IMR-90 (cell line): ENCODE data around the gene LRRC75A. TPM values are rescaled to one million over a fixed set of nuclear protein-coding genes. Genes with fewer than 3 reads are reported as not detected.

Experiments used
- ATAC-seq: fragments of 200-7000 bp; cut with Tn5 transposase; 2 replicates; pipeline ENCODE4 v1.9.1; 2020; ENCODE audit warnings: low read depth, mild to moderate bottlenecking, moderate library complexity
- BruUV-seq: library from RNA; stranded (reverse); fragments of 400-500 nt; replicated peaks from 2 replicates; lab custom pipeline; 2021; lab: Mats Ljungman, UMichigan
- CTCF ChIA-PET: fragments of 300-600 bp; formaldehyde crosslinking; extraction: SDS; loops from one replicate; lab custom pipeline; 2021; ENCODE audit warnings: antibody characterized with exemption; lab: Yijun Ruan, JAX
- POLR2A ChIA-PET: fragments of 300-600 bp; sonication (Branson Sonifier 250); formaldehyde crosslinking; loops from one replicate; lab custom pipeline; 2022; ENCODE audit warnings: antibody characterized with exemption; ENCODE audit not compliant: unreplicated experiment; lab: Charles Lee
- DNase-seq: peaks from one replicate; pipeline ENCODE4 v3.0.0; 2013
- H2AFZ ChIP-seq: replicated peaks from 2 replicates; pipeline ENCODE3; 2013; ENCODE audit warnings: low read length, mild to moderate bottlenecking; ENCODE audit not compliant: poor library complexity
- H2AK5ac ChIP-seq: 2 replicates; pipeline ENCODE4 v1.6.1; 2013; ENCODE audit warnings: low read depth, low read length, inconsistent platforms
- H2AK9ac ChIP-seq: replicated peaks from 2 replicates; pipeline ENCODE3; 2013; ENCODE audit warnings: mild to moderate bottlenecking, low read depth, low read length, moderate library complexity; ENCODE audit not compliant: poor library complexity
- H2BK120ac ChIP-seq: 2 replicates; pipeline ENCODE4 v1.6.1; 2013; ENCODE audit warnings: low read depth, low read length, inconsistent platforms
- H2BK15ac ChIP-seq: 3 replicates; pipeline ENCODE4 v1.6.1; 2013; ENCODE audit warnings: low read depth, low read length, inconsistent platforms
- H2BK20ac ChIP-seq: 2 replicates; pipeline ENCODE4 v1.6.1; 2013; ENCODE audit warnings: low read depth, mild to moderate bottlenecking, inconsistent platforms, low read length, moderate library complexity
- H2BK5ac ChIP-seq: 2 replicates; pipeline ENCODE4 v1.6.1; 2013; ENCODE audit warnings: mild to moderate bottlenecking, low read depth, low read length, inconsistent platforms; ENCODE audit not compliant: poor library complexity, severe bottlenecking
- H3K14ac ChIP-seq: replicated peaks from 2 replicates; pipeline ENCODE4 v1.6.1; 2013; ENCODE audit warnings: low read depth, low read length, inconsistent platforms
- H3K18ac ChIP-seq: 2 replicates; pipeline ENCODE4 v1.6.1; 2013; ENCODE audit warnings: low read depth, low read length, control low read depth
- H3K23ac ChIP-seq: 2 replicates; pipeline ENCODE4 v1.6.1; 2013; ENCODE audit warnings: low read depth, low read length, inconsistent platforms
- H3K27ac ChIP-seq: 2 replicates; pipeline ENCODE4 v1.5.1; 2013; ENCODE audit warnings: mild to moderate bottlenecking, control low read depth, low read length; ENCODE audit not compliant: insufficient read depth
- H3K27me3 ChIP-seq: 2 replicates; pipeline ENCODE4 v1.6.1; 2013; ENCODE audit warnings: low read length; ENCODE audit not compliant: control insufficient read depth, insufficient read depth
- H3K36me3 ChIP-seq: 2 replicates; pipeline ENCODE4 v1.6.1; 2013; ENCODE audit warnings: low read length, mixed read lengths; ENCODE audit not compliant: control insufficient read depth, insufficient read depth
- H3K4ac ChIP-seq: 2 replicates; pipeline ENCODE4 v1.6.1; 2013; ENCODE audit warnings: low read depth, low read length, inconsistent platforms
- H3K4me1 ChIP-seq: 2 replicates; pipeline ENCODE4 v1.6.1; 2013; ENCODE audit warnings: low read length, mixed read lengths; ENCODE audit not compliant: control insufficient read depth, insufficient read depth
- H3K4me2 ChIP-seq: 2 replicates; pipeline ENCODE4 v1.6.1; 2013; ENCODE audit warnings: low read depth, mild to moderate bottlenecking, control low read depth, low read length, moderate library complexity
- H3K4me3 ChIP-seq: 2 replicates; pipeline ENCODE4 v1.5.1; 2013; ENCODE audit warnings: low read depth, mild to moderate bottlenecking, control low read depth, low read length, moderate library complexity; ENCODE audit not compliant: insufficient read depth
- H3K56ac ChIP-seq: 2 replicates; pipeline ENCODE4 v1.6.1; 2013; ENCODE audit warnings: low read length, inconsistent platforms; ENCODE audit not compliant: insufficient read depth; ENCODE audit errors: extremely low read depth
- H3K79me1 ChIP-seq, 2 experiments: 2 replicates each; pipeline ENCODE4 v1.6.1; 2013; ENCODE audit warnings: low read length in 2 of 2, inconsistent platforms in 1 of 2, low read depth in 1 of 2
- H3K9ac ChIP-seq: 2 replicates; pipeline ENCODE4 v1.6.1; 2013; ENCODE audit warnings: low read depth, low read length, control low read depth
- H3K9me1 ChIP-seq: 2 replicates; pipeline ENCODE4 v1.6.1; 2013; ENCODE audit warnings: low read length, inconsistent platforms; ENCODE audit not compliant: insufficient read depth
- H3K9me3 ChIP-seq: 2 replicates; pipeline ENCODE4 v1.6.1; 2013; ENCODE audit warnings: low read length; ENCODE audit not compliant: control insufficient read depth, insufficient read depth
- H4K20me1 ChIP-seq: 2 replicates; pipeline ENCODE4 v1.6.1; 2013; ENCODE audit warnings: low read length, inconsistent platforms; ENCODE audit not compliant: insufficient read depth
- H4K5ac ChIP-seq: 2 replicates; pipeline ENCODE4 v1.6.1; 2013; ENCODE audit warnings: mild to moderate bottlenecking, low read depth, low read length, control low read depth
- H4K8ac ChIP-seq, 2 experiments: 2 replicates each; pipeline ENCODE4 v1.6.1; 2013; ENCODE audit warnings: low read depth in 2 of 2, low read length in 2 of 2, control low read depth in 1 of 2, inconsistent platforms in 1 of 2
- H4K91ac ChIP-seq: 2 replicates; pipeline ENCODE4 v1.6.1; 2013; ENCODE audit warnings: low read depth, low read length, inconsistent platforms; ENCODE audit not compliant: insufficient read depth
- BHLHE40 ChIP-seq: fragments of 150-350 bp; IDR thresholded peaks from 2 replicates; pipeline ENCODE4 v1.6.1; 2016; ENCODE audit warnings: mild to moderate bottlenecking, low read depth, low read length
- FOS ChIP-seq: fragments of 150-350 bp; IDR thresholded peaks from 2 replicates; pipeline ENCODE4 v1.6.1; 2016; ENCODE audit warnings: low read depth, low read length
- MAFK ChIP-seq: IDR thresholded peaks from 2 replicates; pipeline ENCODE4 v1.6.1; 2012; ENCODE audit warnings: low read depth, low read length, improper control_type of control experiment
- MXI1 ChIP-seq: IDR thresholded peaks from 2 replicates; pipeline ENCODE4 v1.6.1; 2012; ENCODE audit warnings: low read depth, mild to moderate bottlenecking, low read length, moderate library complexity, borderline replicate concordance
- NFE2L2 ChIP-seq: fragments of 150-350 bp; IDR thresholded peaks from 2 replicates; pipeline ENCODE4 v1.6.1; 2016; ENCODE audit warnings: low read depth, mild to moderate bottlenecking, low read length
- RFX5 ChIP-seq: IDR thresholded peaks from 2 replicates; pipeline ENCODE4 v1.8.0; 2012; ENCODE audit warnings: low read depth, mild to moderate bottlenecking, low read length, moderate library complexity
- USF2 ChIP-seq: fragments of 150-350 bp; IDR thresholded peaks from 2 replicates; pipeline ENCODE4 v1.6.1; 2017; ENCODE audit warnings: mild to moderate bottlenecking, antibody characterized with exemption, low read length, low read depth
- WGBS, 2 experiments: methylation state at CpG; one replicate each; pipeline versions ENCODE4 v1.1.5 to v1.1.7; 2013; ENCODE audit warnings: missing lambda C conversion rate in 2 of 2; ENCODE audit not compliant: insufficient read length in 1 of 2; ENCODE audit errors: extremely low coverage in 2 of 2; 5-methylcytosine and 5-hydroxymethylcytosine counted together
- dilution Hi-C: fragments of 300-500 bp; cut with HindIII; formaldehyde crosslinking; loops from one replicate; pipeline ENCODE4 v1.14.3; 2018; ENCODE audit warnings: low sequenced_read_pairs; ENCODE audit not compliant: unreplicated experiment
- in situ Hi-C: fragments of 300-500 bp; cut with MboI; formaldehyde crosslinking; loops from 3 replicates; pipeline ENCODE4 v1.14.3; 2019; ENCODE audit warnings: low sequenced_read_pairs, inconsistent platforms, mixed read lengths
- intact Hi-C: fragments of 100-400 bp; cut with micrococcal nuclease; formaldehyde crosslinking; loops from 2 replicates; pipeline ENCODE4 v1.10.0; 2022
- polyA plus RNA-seq, 3 experiments: library from polyadenylated mRNA; depleted of rRNA; stranded (reverse); fragments of >200 nt; gene quantifications; 2 replicates each; pipeline ENCODE4 v1.2.3, GENCODE V29; 2012; ENCODE audit warnings: low replicate concordance in 1 of 3
- total RNA-seq: library from RNA; depleted of rRNA; stranded (reverse); fragments of >200 nt; gene quantifications from 2 replicates; pipeline ENCODE4 v1.2.3, GENCODE V29; 2012
- TF ChIP-seq, protein P1 (sequence below): conservative IDR thresholded peaks from 2 replicates; pipeline ENCODE4 v1.5.1; 2012; ENCODE audit warnings: mild to moderate bottlenecking, low read depth, low read length, improper control_type of control experiment

LRRC75A gene
- total and polyA plus RNA-seq, 2 of the 4 experiments (the other 2 are of a cell fraction) = 0.72 to 1.0 TPM

DNA sequence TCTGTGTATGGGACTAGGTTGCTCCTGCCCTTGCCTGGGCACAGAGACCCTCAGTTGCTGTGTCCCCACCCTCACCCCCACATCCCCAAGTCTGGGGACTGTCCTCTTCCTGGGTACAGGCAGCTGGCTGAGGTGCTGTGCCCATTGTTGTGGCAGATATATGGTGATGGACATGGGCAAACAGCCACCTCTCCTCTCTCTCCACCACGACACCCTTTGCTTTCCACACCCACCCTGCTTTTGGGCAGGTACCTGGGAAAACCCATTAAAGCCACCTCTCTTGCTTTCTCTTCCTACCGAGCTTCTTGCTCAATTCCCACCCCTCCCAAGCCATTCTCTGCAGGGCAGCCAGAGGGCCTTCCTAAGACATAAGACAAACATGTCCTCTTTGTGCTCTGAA lies 54.9 kb downstream of the LRRC75A start:
- WGBS, 2 experiments = 75% methylated on average over 2 of the region's 2 CpGs; no CpG with 5 or more reads in 1 of the 2 experiments
- no peak for TF ChIP-seq MXI1
- TF ChIP-seq, protein P1, sequence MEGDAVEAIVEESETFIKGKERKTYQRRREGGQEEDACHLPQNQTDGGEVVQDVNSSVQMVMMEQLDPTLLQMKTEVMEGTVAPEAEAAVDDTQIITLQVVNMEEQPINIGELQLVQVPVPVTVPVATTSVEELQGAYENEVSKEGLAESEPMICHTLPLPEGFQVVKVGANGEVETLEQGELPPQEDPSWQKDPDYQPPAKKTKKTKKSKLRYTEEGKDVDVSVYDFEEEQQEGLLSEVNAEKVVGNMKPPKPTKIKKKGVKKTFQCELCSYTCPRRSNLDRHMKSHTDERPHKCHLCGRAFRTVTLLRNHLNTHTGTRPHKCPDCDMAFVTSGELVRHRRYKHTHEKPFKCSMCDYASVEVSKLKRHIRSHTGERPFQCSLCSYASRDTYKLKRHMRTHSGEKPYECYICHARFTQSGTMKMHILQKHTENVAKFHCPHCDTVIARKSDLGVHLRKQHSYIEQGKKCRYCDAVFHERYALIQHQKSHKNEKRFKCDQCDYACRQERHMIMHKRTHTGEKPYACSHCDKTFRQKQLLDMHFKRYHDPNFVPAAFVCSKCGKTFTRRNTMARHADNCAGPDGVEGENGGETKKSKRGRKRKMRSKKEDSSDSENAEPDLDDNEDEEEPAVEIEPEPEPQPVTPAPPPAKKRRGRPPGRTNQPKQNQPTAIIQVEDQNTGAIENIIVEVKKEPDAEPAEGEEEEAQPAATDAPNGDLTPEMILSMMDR = no peak
- TF ChIP-seq FOS = no peak
- no peak for TF ChIP-seq MAFK
- TF ChIP-seq NFE2L2 = no peak
- no peak for TF ChIP-seq BHLHE40
- TF ChIP-seq RFX5 = no peak
- TF ChIP-seq USF2 = no peak
- H2AFZ ChIP-seq = no peak overlapping the region
- H2BK5ac ChIP-seq = no peak overlapping the region
- no peak for DNase-seq
- peak overlapping the region; percentile 45 for H2AK9ac ChIP-seq
- H3K18ac ChIP-seq = no peak overlapping the region
- H3K9me3 ChIP-seq = no peaks in the 10 kb centered on the region
- peaks cover 30% of the 10 kb centered on the region for H4K20me1 ChIP-seq
- H3K27ac ChIP-seq = no peak overlapping the region
- H2BK120ac ChIP-seq = no peak overlapping the region
- ChIA-PET CTCF (no interaction called here), POLR2A (no interaction called here)
- no peak overlapping the region for H3K23ac ChIP-seq
- no peak overlapping the region for H4K8ac ChIP-seq
- H3K9me1 ChIP-seq = peaks cover 9% of the 10 kb centered on the region
- H3K27me3 ChIP-seq = no peaks in the 10 kb centered on the region
- intact Hi-C loops (no loop called here), in situ Hi-C loops (loop anchor here (5.0 kb wide), 1 partner anchor 55 kb away; the partner anchor contains the start of gene UBB), dilution Hi-C loops (no loop called here)
- no TSS peak for BruUV-seq
- H4K91ac ChIP-seq = no peak overlapping the region; the same call in 1 of the 2 replicates
- no peak for ATAC-seq
- H3K9ac ChIP-seq = no peak overlapping the region
- H3K79me1 ChIP-seq = peaks cover 16 to 32% of the 10 kb centered on the region in 2 experiments; a peak in 3 of 4 replicates
- no peak overlapping the region for H3K4me3 ChIP-seq
- no peak overlapping the region for H2AK5ac ChIP-seq
- H4K5ac ChIP-seq = no peak overlapping the region
- H2BK20ac ChIP-seq = no peak overlapping the region
- no peak overlapping the region for H3K14ac ChIP-seq
- no peak overlapping the region for H3K4ac ChIP-seq
- no peak overlapping the region for H2BK15ac ChIP-seq
- H3K36me3 ChIP-seq = peaks cover 18% of the 10 kb centered on the region
- no peak overlapping the region for H3K4me2 ChIP-seq
- H3K4me1 ChIP-seq = peaks cover 12% of the 10 kb centered on the region
- H3K56ac ChIP-seq = no peak overlapping the region
